ENCODE measurements around the gene SMARCAL1.
A peak's percentile ranks its signal among the peaks of the same experiment; 100 is the strongest.
"Not testable (repeated sequence)": the region's sequence is repeated elsewhere in the genome, so short reads cannot be mapped to it uniquely, and the experiment has no call there.

Gene SMARCAL1

DNA sequence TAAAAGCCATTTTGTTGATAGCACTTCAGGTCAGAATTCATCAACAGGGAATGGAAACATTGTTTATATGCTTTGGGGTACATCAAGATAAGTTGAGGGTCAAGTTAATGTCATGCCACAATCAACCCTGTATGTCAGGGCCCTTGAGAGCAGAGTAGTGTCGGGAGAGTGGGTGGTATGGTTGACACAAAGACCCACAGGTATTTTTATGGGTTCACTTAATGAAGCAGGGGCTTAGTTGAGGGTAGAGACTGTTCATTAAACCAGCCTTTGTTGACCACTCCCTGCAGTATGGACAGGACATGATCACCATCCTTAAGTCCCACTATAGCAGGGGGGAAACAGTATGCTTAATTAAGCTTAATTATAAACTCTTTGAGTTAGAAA lies 92.1 kb downstream of the SMARCAL1 start:
- TF ChIP-seq CTCF (IDR thresholded peaks at IDR 0.05; ENCODE audit: borderline replicate concordance, insufficient read depth, low read depth, low read length) = no peak

DNA sequence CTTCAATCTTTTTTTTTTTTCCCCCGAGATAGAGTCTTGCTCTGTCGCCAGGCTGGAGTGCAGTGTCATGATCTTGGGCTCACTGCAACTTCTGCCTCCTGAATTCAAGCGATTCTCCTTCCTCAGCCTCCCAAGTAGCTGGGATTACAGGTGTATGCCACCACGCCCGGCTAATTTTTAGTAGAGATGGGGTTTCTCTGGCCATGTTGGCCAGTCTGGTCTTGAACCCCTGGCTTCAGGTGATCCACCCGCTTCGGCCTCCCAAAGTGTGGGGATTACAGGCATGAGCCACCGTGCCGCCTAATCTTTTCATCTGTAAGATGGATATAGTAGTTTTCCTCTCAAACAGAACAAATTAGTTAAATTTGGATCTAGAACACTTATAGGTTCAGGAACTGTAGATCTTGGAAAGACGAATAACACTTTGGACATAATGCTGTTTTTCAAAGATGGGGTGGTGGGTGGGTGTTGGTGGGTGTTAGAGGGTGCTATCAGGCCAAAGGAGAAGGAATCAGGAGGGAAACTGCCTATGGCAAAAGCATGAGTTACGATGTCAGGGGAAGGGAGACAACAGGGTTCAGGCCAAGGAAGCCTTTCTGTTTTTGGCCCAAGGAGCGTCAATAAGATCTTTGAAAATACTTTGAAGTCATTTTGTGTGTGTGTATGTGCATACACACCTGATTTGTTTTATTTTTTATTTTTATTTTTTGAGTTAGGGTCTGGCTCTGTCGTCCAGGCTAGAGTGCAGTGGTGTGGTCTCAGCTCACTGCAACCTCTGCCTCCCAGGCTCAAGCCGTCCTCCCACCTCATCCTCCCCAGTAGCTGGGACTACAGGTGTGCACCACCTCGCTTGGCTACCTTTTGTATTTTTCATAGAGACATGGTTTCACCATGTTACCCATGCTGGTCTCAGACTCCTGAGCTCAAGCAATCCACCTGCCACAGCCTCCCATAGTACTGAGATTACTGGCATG lies 93.1 kb downstream of the SMARCAL1 start:
- TF ChIP-seq CTCF (IDR thresholded peaks at IDR 0.05; ENCODE audit: borderline replicate concordance, insufficient read depth, low read depth, low read length) = no peak
- H3K4me3 ChIP-seq (ENCODE audit: low read depth, low read length) = no peak overlapping the region

More for the DNA sequence above, 92.1 kb downstream of the SMARCAL1 start:
- no peak overlapping the region for H3K4me3 ChIP-seq (ENCODE audit: low read depth, low read length)

- no peak overlapping the region for H3K4me3 ChIP-seq (ENCODE audit: low read depth, low read length)
- no peak for TF ChIP-seq CTCF (IDR thresholded peaks at IDR 0.05; ENCODE audit: borderline replicate concordance, insufficient read depth, low read depth, low read length)
These were observed 95.2 kb downstream of the SMARCAL1 start for GRCh38 chr2:216507220-216508160.

DNA sequence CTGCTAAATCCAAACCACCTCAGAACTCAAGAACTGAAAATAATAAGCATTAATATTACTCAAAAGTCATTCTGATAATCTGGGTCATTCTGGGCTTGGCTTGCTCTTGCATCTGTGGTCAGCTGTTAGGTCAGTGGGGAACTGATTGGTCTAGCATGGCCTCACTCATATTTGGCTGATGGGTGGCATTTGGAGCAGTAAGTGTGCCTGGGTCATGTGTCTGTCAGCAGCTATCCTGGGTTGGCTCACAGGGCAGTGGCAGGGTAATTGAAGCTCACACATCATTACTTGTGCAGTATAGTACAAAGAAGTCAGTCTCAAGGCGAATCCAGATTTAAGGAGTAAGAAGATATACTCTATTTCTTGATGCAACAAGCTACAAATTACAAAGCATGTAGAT lies 95.9 kb downstream of the SMARCAL1 start:
- no peak overlapping the region for H3K4me3 ChIP-seq (ENCODE audit: low read depth, low read length)
- no peak for TF ChIP-seq CTCF (IDR thresholded peaks at IDR 0.05; ENCODE audit: borderline replicate concordance, insufficient read depth, low read depth, low read length)

DNA sequence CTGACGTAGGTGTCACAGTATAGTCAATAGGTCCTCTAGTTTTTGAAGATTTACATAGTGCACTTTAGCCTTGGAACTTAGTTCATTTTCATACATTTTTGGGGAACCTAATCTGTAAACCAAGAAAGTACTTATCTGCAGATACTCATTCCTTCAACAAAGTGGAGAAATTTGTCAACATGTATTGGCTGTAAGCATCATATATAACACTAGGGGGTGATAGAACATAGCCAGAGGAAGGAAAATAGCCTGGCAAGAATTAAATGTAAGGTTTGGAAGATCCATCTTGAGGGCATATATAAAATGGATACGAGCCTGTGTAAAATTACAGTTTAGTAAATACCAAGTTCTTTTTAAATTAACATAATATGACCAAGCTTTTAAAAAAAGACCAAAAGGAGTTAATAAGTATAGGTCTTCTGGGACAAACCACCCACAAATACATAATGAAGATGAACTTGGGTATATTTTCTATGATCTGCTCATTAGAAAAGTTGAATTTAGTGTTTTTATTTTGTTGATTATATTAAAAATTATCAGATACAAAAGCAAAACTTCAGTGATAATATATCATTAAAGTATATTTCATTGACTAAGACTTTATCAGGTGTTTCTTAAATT lies 104.6 kb downstream of the SMARCAL1 start:
- TF ChIP-seq CTCF (IDR thresholded peaks at IDR 0.05; ENCODE audit: borderline replicate concordance, insufficient read depth, low read depth, low read length) = peak; percentile 52; the same call in 1 of the 2 replicates
- H3K4me3 ChIP-seq (ENCODE audit: low read depth, low read length) = no peak overlapping the region

DNA sequence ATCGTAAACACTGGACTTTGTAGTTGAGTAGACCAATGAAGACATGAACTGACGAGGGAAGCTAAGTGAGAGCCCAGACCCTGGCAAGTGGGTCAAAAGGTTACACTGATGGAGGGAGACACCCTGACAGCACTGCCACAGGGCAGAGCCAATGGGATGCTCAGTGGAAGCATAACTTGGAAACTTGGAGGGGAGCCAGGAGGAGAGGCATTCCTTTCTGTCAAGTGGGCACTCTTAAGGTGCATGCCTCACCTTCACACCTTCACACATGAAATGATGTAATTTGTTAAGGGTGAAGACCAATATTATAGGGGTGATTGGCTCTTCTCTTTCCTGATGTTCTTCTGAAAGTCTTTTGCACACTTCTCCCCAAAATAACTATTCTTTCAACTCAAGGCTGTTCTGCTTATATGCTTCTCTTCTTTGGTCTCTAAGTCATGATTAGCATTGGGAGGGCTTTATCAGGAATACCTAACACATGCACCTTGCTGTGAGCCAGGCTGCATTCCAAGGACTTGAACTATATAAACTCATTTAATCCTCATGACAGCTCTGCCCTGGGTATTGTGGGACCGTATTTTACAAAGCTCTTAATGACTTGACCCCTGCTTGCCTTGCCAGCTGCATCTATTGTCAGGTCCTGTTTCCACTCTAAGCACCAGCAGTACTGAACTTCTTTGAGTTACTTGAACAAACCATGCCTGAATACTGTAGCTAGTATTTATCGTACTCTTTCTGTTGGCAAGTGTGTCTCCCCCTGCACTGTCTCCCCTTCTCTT lies 105.4 kb downstream of the SMARCAL1 start:
- no peak overlapping the region for H3K4me3 ChIP-seq (ENCODE audit: low read depth, low read length)
- no peak for TF ChIP-seq CTCF (IDR thresholded peaks at IDR 0.05; ENCODE audit: borderline replicate concordance, insufficient read depth, low read depth, low read length)

- not testable (repeated sequence) for H3K4me3 ChIP-seq (ENCODE audit: low read depth, low read length)
These were observed 106.4 kb downstream of the SMARCAL1 start for GRCh38 chr2:216518566-216519119.

Measured in GM12875 (cell line).